ENCODE results near the gene LIMS2. TPM values are rescaled to one million over a fixed set of nuclear protein-coding genes. Genes with fewer than 3 reads are reported as not detected.

LIMS2 gene
- polyA plus RNA-seq, 4 donors = 9.4 to 21.8 (median 16.2) TPM

GRCh38 chr2:127589358-127589757, 86.0 kb downstream of the LIMS2 start:
- no peak for DNase-seq (ENCODE audit: low read depth in 4 of 4, low spot score in 3 of 4)

Other genes with a start within 250 kb of the LIMS2 start
- 10 to 100 TPM; 47.3 to 78.0 (median 71.1) TPM for gene IWS1, start 149.0 kb downstream of the LIMS2 start, polyA plus RNA-seq (ENCODE audit: insufficient read length in 4 of 4)
- 10 to 100 TPM in 3 of 4 donors, under 1 TPM in 1; 0.59 to 24.5 (median 16.8) TPM for gene MYO7B, start 139.8 kb downstream of the LIMS2 start, polyA plus RNA-seq (ENCODE audit: insufficient read length in 4 of 4)
- gene GPR17, start 29.4 kb downstream of the LIMS2 start, polyA plus RNA-seq (ENCODE audit: insufficient read length in 4 of 4) = 1 to 10 TPM in 3 of 4 donors, under 1 TPM in 1; 0.33 to 2.8 (median 1.1) TPM
- gene SFT2D3, start 26.0 kb upstream of the LIMS2 start, polyA plus RNA-seq (ENCODE audit: insufficient read length in 4 of 4) = not detected
- gene WDR33, start 135.6 kb upstream of the LIMS2 start, polyA plus RNA-seq (ENCODE audit: insufficient read length in 4 of 4) = 10 to 100 TPM; 50.0 to 70.9 (median 58.5) TPM
- gene POLR2D, start 182.6 kb upstream of the LIMS2 start, polyA plus RNA-seq (ENCODE audit: insufficient read length in 4 of 4) = 10 to 100 TPM; 31.5 to 41.6 (median 38.1) TPM
- 10 to 100 TPM; 25.9 to 29.8 (median 26.9) TPM for gene AMMECR1L, start 210.4 kb upstream of the LIMS2 start, polyA plus RNA-seq (ENCODE audit: insufficient read length in 4 of 4)

Data from left renal pelvis (tissue), 4 donors.